Fibroblast of lung (primary cell): Measurements from ENCODE around the gene HDLBP. TPM values are rescaled to one million over a fixed set of nuclear protein-coding genes. Genes with fewer than 3 reads are reported as not detected.

ENCODE experiments used
- DNase-seq, 2 donors: peaks; one replicate each; pipeline versions ENCODE4 v3.0.0 to v3.0.0-alpha.2; 2010; ENCODE audit warnings: low read depth in 2 of 2
- H2AFZ ChIP-seq: 2 replicates; pipeline ENCODE4 v1.5.1; 2012; ENCODE audit warnings: low read length, control low read depth, inconsistent platforms
- H3K27ac ChIP-seq: 2 replicates; pipeline ENCODE4 v1.5.1; 2011; ENCODE audit warnings: low read length, control low read depth; ENCODE audit not compliant: insufficient read depth
- H3K27me3 ChIP-seq: 2 replicates; pipeline ENCODE4 v1.5.1; 2011; ENCODE audit warnings: mild to moderate bottlenecking, low read length; ENCODE audit not compliant: control insufficient read depth, insufficient read depth
- H3K36me3 ChIP-seq: 2 replicates; pipeline ENCODE4 v1.5.1; 2011; ENCODE audit warnings: low read length; ENCODE audit not compliant: control insufficient read depth, insufficient read depth
- H3K4me1 ChIP-seq: 2 replicates; pipeline ENCODE4 v1.5.1; 2011; ENCODE audit warnings: low read length; ENCODE audit not compliant: control insufficient read depth, insufficient read depth; ENCODE audit errors: extremely low read depth
- H3K4me2 ChIP-seq: 2 replicates; pipeline ENCODE4 v1.5.1; 2011; ENCODE audit warnings: low read length, control low read depth; ENCODE audit not compliant: insufficient read depth; ENCODE audit errors: extremely low read depth
- H3K4me3 ChIP-seq, 4 experiments: fragments of 200-600 bp in 1 of 4; sonication (generic) in 1 of 4; replicated peaks in 1 of 4; 2 replicates each; pipeline ENCODE4 v1.5.1; 2011 to 2016; ENCODE audit warnings: low read length in 4 of 4, low read depth in 3 of 4, mild to moderate bottlenecking in 3 of 4, control low read depth in 2 of 4, inconsistent platforms in 1 of 4, mixed read lengths in 1 of 4; ENCODE audit not compliant: insufficient read depth in 1 of 4; ENCODE audit errors: control extremely low read depth in 1 of 4
- H3K79me2 ChIP-seq: 2 replicates; pipeline ENCODE4 v1.5.1; 2012; ENCODE audit warnings: mild to moderate bottlenecking, low read length, inconsistent platforms; ENCODE audit not compliant: control insufficient read depth, insufficient read depth
- H3K9ac ChIP-seq: 2 replicates; pipeline ENCODE4 v1.5.1; 2011; ENCODE audit warnings: mild to moderate bottlenecking, low read length, control low read depth; ENCODE audit not compliant: insufficient read depth
- H3K9me3 ChIP-seq: 2 replicates; pipeline ENCODE4 v1.5.1; 2012; ENCODE audit warnings: low read depth, low read length; ENCODE audit not compliant: control insufficient read depth, insufficient read depth
- H4K20me1 ChIP-seq: 2 replicates; pipeline ENCODE4 v1.5.1; 2011; ENCODE audit warnings: low read length; ENCODE audit not compliant: control insufficient read depth, insufficient read depth; ENCODE audit errors: extremely low read depth
- EZH2 ChIP-seq: IDR thresholded peaks from 2 replicates; pipeline ENCODE4 v1.5.1; 2012; ENCODE audit warnings: low read length, control low read depth, mild to moderate bottlenecking; ENCODE audit errors: missing control alignments
- polyA plus RNA-seq, 2 donors: library from polyadenylated mRNA; depleted of rRNA in 1 of 2; stranded (reverse) in 1 of 2; unstranded in 1 of 2; fragments of >200 nt; gene quantifications; 2 replicates each; pipeline ENCODE4 v1.2.1, GENCODE V29; 2011 to 2012; ENCODE audit warnings: missing spikeins in 1 of 2
- total RNA-seq: library from RNA; depleted of rRNA; stranded (reverse); fragments of >200 nt; gene quantifications from 2 replicates; pipeline ENCODE4 v1.2.1, GENCODE V29; 2014
- TF ChIP-seq, protein P1 (sequence below), 2 donors: IDR thresholded peaks in 1 of 2; conservative IDR thresholded peaks in 1 of 2; 1 replicate in 1 of 2; 2 replicates in 1 of 2; pipeline ENCODE4 v1.5.1; 2011 to 2012; ENCODE audit warnings: low read length in 2 of 2, control low read depth in 1 of 2, inconsistent platforms in 1 of 2, low read depth in 1 of 2, mild to moderate bottlenecking in 1 of 2

Gene HDLBP
- total and polyA plus RNA-seq, 2 donors (not counting 1 experiment from before 2014, with no cell fraction given), result 626 to 1,354 TPM

DNA sequence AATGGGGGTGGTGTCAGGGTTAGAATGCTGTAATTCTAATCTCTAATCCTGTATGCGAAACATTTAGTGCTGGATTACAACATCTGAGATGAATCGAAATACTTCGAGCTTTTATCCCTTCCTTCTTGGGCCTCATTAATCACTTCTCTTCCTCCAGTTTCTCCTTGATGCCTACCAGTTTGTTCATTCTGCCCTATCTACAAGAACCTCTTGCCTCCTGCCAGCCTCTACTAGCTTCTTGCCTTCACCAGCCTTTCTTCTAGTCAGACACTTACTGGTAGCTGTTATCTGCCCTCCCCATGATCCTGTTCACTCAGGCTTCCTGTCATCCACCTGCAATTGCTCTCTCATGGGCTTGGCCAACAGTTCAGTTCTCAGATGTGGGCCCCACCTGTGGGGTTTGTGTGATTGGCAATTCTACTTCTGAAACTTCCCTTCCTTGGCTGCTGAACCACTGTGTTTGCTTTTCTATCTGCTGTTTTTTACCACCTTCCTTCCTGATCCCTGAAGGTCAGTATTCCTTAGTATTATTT is 25.2 kb upstream of the HDLBP start:
- Histone ChIP-seq H3K36me3 (peaks cover 18% of the 10 kb centered on the region), H3K27ac (peak overlapping the region; percentile 10), H4K20me1 (no peaks in the 10 kb centered on the region), H3K4me2 (no peak overlapping the region), H3K4me1 (peaks cover 5% of the 10 kb centered on the region), H3K79me2 (peaks cover 11% of the 10 kb centered on the region), H3K9ac (no peak overlapping the region), H3K4me3 (no peak overlapping the region), H2AFZ (no peak overlapping the region), H3K27me3 (no peaks in the 10 kb centered on the region), H3K9me3 (no peaks in the 10 kb centered on the region)
- DNase-seq, result no peak
- TF ChIP-seq EZH2, result no peak
- TF ChIP-seq, protein P1, sequence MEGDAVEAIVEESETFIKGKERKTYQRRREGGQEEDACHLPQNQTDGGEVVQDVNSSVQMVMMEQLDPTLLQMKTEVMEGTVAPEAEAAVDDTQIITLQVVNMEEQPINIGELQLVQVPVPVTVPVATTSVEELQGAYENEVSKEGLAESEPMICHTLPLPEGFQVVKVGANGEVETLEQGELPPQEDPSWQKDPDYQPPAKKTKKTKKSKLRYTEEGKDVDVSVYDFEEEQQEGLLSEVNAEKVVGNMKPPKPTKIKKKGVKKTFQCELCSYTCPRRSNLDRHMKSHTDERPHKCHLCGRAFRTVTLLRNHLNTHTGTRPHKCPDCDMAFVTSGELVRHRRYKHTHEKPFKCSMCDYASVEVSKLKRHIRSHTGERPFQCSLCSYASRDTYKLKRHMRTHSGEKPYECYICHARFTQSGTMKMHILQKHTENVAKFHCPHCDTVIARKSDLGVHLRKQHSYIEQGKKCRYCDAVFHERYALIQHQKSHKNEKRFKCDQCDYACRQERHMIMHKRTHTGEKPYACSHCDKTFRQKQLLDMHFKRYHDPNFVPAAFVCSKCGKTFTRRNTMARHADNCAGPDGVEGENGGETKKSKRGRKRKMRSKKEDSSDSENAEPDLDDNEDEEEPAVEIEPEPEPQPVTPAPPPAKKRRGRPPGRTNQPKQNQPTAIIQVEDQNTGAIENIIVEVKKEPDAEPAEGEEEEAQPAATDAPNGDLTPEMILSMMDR (conservative IDR thresholded peaks at IDR 0.05 in 1 of 2, IDR thresholded peaks at IDR 0.05 in 1 of 2; ENCODE audit: low read depth in 1 of 2, low read length in 2 of 2), result no peak

- Histone ChIP-seq H4K20me1 (no peaks in the 10 kb centered on the region), H3K79me2 (peaks cover 13% of the 10 kb centered on the region), H3K27ac (peak overlapping the region; percentile 10), H3K4me3 (no peak overlapping the region), H3K4me2 (peak overlapping the region; percentile 11), H3K27me3 (no peaks in the 10 kb centered on the region), H3K9ac (no peak overlapping the region), H3K4me1 (peaks cover 5% of the 10 kb centered on the region), H3K9me3 (no peaks in the 10 kb centered on the region), H2AFZ (no peak overlapping the region), H3K36me3 (peaks cover 18% of the 10 kb centered on the region)
- TF ChIP-seq, protein P1 (conservative IDR thresholded peaks at IDR 0.05 in 1 of 2, IDR thresholded peaks at IDR 0.05 in 1 of 2; ENCODE audit: low read depth in 1 of 2, low read length in 2 of 2), result no peak
- no peak for TF ChIP-seq EZH2
- peak in 1 of 2 donors; percentile 48 for DNase-seq
These were observed 24.6 kb upstream of the HDLBP start for GRCh38 chr2:241339839-241340630.

GRCh38 chr2:241334813-241335212 is 19.3 kb upstream of the HDLBP start:
- DNase-seq, result no peak
- H3K79me2 ChIP-seq, result peaks cover 23% of the 10 kb centered on the region

More at GRCh38 chr2:241334813-241335212, 19.3 kb upstream of the HDLBP start:
- Histone ChIP-seq H3K27me3 (no peaks in the 10 kb centered on the region), H3K36me3 (peaks cover 13% of the 10 kb centered on the region), H3K27ac (no peak overlapping the region), H3K9me3 (no peaks in the 10 kb centered on the region), H3K9ac (no peak overlapping the region), H2AFZ (no peak overlapping the region), H3K4me2 (no peak overlapping the region), H3K4me1 (peaks cover 2% of the 10 kb centered on the region), H3K4me3 (no peak overlapping the region), H4K20me1 (no peaks in the 10 kb centered on the region)
- no peak for TF ChIP-seq EZH2
- TF ChIP-seq, protein P1 (conservative IDR thresholded peaks at IDR 0.05 in 1 of 2, IDR thresholded peaks at IDR 0.05 in 1 of 2; ENCODE audit: low read depth in 1 of 2, low read length in 2 of 2), result no peak
